GM18951 (cell line): ENCODE results near the gene HECTD2.

Source experiments
- POLR2A ChIP-seq: IDR thresholded peaks from 4 replicates; pipeline ENCODE4 v1.6.1; 2011; ENCODE audit warnings: mild to moderate bottlenecking; ENCODE audit not compliant: insufficient read length, insufficient read depth; ENCODE audit errors: extremely low read depth
- in situ Hi-C: fragments of 300-500 bp; cut with MboI; formaldehyde crosslinking; loops from one replicate; pipeline ENCODE4 v1.12.0; 2022; ENCODE audit warnings: low sequenced_read_pairs, mixed read lengths, inconsistent platforms; ENCODE audit not compliant: unreplicated experiment

HECTD2 gene

GRCh38 chr10:91539930-91540329, 129.8 kb downstream of the HECTD2 start:
- in situ Hi-C loops, result no loop called here
- TF ChIP-seq POLR2A, result no peak

DNA sequence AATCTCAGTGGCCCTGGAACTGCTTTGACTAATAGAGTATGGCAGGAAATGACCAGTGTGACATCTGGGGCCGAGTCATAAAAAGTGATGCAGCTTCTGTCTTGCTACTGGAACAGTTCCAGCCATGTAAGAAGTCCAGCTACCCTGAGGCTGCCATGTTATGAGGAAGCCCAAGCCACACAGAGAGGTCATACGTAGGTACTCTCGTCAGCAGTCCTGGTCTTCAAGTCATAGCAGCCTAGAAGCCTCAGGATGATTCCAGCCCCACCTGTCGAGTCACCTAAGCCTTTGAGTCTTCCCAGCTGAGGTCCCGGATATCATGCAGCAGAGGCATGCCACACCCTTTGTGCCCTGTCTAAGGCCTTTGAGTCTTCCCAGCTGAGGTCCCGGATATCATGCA, 130.6 kb downstream of the HECTD2 start:
- TF ChIP-seq POLR2A, result no peak
- in situ Hi-C loops, result no loop called here

DNA sequence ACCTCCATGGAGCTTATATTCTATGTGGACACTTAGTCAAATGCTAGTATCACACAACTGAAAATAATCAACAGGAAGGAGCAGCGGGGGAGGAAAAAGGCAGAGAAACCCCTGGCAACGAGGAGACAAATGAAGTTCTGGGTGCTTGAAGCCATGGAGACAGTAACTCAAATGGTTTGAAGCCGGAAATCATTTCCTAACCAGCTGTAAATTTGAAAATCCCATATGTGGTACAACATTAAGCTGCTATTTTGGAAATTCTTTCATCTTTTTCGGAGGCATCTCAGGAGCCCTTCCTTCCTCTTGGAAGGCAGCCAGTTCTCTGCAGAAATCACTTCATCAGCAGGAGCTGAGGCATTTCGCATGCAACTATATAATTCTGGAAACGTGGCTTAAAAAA, 131.3 kb downstream of the HECTD2 start:
- no peak for TF ChIP-seq POLR2A
- in situ Hi-C loops, result no loop called here

GRCh38 chr10:91545384-91545783, 135.2 kb downstream of the HECTD2 start:
- in situ Hi-C loops, result no loop called here
- TF ChIP-seq POLR2A, result no peak

GRCh38 chr10:91545838-91546237, 135.7 kb downstream of the HECTD2 start:
- no peak for TF ChIP-seq POLR2A
- in situ Hi-C loops, result no loop called here

- in situ Hi-C loops, result no loop called here
- no peak for TF ChIP-seq POLR2A
Measured at GRCh38 chr10:91549262-91549661, 139.1 kb downstream of the HECTD2 start.

DNA sequence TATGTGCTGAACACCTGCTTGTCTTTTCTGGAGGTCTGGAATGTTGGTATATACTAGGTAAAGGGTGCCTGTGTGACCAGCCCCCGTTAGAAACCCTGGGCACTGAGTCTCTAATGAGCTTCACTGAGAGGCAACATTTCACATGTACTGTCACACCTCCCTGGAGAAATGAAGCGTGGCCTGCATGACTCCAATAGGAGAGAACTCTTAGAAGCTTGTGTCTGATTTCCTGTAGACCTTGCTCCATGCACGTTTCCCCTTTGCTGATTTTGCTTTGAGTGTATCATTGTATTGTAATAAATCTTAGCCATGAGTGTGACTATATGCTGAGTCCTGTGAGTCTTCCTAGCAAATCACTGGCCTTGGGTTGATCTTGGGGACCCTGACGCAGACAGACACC, 139.9 kb downstream of the HECTD2 start:
- TF ChIP-seq POLR2A, result no peak
- in situ Hi-C loops, result no loop called here

- in situ Hi-C loops, result no loop called here
Measured at GRCh38 chr10:91551856-91552255, 141.7 kb downstream of the HECTD2 start.

DNA sequence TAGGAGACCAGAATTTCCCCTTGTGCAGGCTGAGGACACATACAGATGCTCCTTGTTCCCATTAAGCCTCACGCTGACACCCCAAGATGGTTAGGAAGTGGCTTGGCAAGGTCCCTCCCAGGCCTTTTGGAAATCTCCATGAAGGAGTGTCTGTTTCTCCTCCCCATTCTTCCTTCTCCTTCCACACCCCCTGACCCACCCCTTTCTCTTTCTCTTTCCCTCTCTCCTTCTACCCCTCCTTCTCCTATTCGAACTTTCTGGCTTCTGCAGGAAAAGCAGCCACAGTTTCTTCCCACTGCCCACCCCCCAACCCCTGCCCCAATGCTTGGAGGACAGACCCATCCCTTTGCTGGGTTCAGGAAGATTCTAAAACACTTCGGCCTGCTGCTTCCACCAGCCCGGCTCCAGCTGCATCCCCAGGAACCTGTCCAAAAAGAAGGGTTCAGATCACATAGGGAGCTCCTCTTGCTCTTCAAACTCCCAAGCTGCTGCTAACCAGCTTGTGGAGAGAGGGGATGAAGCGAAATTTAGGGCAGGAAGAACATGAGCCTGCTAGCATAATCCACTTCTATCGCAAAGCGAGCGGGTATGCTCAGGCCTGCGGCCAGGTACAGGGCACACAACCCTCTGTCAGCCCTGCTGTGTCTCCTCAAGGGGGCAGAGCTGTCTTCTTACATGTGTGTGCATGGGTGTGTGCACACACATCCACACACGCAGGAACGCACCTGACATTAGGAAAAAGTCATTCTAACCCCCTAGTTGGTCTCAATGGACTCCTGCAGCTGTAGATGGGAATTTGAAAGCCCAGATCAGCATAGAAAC, 142.3 kb downstream of the HECTD2 start:
- no peak for TF ChIP-seq POLR2A
- in situ Hi-C loops, result no loop called here

More at GRCh38 chr10:91551856-91552255, 141.7 kb downstream of the HECTD2 start:
- no peak for TF ChIP-seq POLR2A

GRCh38 chr10:91555455-91555854, 145.3 kb downstream of the HECTD2 start:
- in situ Hi-C loops, result no loop called here
- no peak for TF ChIP-seq POLR2A

DNA sequence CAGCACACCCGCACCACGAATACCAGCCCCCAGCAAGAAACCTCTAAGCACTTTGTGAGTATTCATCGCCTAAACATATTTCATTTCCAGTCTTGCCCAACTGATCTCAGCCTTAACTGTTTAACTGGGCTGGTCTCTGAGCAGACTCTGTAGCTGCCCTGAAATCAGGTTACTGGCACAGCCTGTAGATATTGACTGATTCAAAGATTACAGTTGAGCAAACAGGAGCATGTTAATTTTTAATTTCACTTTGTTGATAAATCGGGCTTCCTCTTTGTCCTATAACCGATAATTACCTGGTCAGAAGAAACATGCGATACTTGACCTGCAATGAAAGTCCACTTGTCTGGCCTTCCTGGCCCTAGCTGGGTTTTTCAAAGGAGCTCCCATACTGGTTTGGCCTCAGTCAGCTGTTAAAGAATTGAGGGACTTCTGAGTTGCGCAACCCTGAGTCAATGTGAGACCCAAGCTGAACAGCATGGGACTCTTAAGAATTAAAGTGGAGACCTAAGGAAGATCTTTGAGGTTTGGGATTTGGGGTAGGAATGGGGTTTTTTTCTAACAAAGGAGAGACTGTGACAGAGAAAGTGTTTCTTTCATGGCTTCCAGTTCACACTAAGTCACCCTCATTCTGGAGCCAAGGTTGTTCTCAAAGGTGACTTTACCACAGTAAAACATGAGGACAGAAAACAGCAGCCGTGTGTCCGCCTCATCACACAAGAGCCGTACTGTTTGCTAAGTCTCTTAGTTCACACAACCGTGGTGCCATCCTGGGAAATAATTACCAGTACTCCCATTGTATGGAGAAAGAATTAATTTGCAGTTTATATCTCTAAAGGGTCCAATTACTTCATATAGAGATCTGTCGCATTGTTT, 146.8 kb downstream of the HECTD2 start:
- in situ Hi-C loops, result no loop called here

DNA sequence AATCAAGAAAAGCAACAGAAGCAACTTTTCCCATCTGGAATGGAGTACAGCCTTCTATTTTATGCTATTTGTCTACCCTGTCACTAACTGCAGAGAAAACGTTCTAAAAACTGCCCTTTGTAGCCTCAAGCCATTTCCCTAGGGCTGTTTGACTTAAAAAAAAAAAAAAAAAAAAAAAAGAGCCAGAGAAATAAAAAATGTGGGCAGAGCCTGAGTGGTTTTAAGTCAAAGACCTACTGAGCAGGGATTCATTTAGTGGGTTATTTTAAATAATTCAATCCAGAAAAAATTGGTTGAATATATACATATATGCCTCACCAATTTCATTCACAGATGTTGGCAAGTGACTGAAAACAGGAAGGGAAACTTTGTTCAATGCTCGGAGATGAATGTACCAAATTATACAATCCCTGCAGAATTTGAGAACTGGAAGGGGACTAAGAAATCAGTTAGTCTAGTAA, 147.5 kb downstream of the HECTD2 start:
- in situ Hi-C loops, result no loop called here
- no peak for TF ChIP-seq POLR2A

More for the DNA sequence above, 146.8 kb downstream of the HECTD2 start:
- TF ChIP-seq POLR2A, result no peak

GRCh38 chr10:91558473-91558872, 148.3 kb downstream of the HECTD2 start:
- in situ Hi-C loops, result no loop called here
- TF ChIP-seq POLR2A, result no peak
